GM21717 (cell line): Measurements from ENCODE around the gene CCNQ.

ENCODE experiments used
- ATAC-seq: cut with Tn5 transposase; IDR thresholded peaks from one replicate; pipeline ENCODE4 v1.9.1; 2021; ENCODE audit warnings: mild to moderate bottlenecking, moderate library complexity; ENCODE audit not compliant: unreplicated experiment

CCNQ gene

DNA sequence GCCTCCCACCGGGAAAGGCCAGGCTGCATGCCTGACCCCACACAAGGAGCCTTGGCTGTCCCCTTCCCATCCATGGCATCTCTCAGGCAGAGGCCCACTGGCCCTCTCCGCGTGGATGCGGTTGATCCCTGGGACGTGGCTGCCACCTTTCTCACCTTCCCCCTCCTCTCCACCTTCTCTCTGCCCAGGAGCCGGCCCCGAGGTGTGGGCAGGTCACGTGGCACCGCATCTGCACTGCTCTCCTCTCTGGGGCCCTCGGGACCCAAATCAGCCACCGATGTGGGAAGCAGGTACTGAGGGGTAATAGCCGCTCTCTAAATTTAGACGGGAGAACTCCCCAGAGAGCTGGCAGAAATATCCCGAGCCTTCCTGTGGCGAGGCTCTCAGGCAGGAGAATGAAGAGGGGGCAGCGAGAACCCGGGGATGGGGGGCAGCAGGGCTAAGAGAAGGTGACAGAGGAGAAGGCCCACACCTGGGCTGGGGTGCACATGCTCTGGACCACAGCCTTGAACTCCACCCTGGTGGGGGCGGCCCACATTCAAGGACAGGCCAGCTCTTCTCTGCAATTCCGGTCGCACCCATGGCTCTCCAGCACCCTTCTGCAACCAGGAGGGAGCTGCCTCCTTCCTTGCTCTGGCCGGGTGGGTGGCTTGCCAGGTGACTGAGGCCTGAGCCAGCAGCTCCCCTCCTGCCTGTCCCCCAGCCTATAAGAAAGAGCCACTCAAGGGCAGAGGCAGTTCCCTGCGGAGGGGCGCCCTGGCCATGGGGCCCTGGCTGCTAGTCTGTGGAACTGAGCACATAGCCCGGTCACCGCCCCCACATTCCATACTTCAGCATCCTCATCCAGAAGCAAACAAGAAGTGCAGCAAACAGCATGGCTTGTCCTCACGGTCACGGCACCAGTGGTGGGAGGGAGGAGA is 38.4 kb upstream of the CCNQ start:
- ATAC-seq = no peak

DNA sequence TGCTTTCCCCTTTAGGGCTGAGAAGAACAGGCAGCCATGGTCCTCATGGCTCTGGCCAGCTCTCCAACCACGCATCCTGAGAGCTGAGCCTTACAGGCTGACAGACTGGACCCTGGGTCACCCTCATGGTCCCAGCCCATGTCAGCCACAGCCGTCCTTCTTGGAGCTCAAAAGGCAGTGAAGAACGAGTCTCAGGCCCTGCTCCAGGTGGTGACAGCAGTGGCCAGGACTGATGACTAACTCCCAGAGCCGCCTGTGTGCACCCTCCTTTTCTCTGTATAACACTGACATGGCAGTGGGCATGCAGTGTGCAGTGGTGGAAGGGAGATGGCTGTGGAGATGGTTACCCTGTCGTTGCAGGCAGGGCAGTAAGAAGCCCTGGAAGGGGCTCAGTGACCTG is 37.8 kb upstream of the CCNQ start:
- no peak for ATAC-seq

DNA sequence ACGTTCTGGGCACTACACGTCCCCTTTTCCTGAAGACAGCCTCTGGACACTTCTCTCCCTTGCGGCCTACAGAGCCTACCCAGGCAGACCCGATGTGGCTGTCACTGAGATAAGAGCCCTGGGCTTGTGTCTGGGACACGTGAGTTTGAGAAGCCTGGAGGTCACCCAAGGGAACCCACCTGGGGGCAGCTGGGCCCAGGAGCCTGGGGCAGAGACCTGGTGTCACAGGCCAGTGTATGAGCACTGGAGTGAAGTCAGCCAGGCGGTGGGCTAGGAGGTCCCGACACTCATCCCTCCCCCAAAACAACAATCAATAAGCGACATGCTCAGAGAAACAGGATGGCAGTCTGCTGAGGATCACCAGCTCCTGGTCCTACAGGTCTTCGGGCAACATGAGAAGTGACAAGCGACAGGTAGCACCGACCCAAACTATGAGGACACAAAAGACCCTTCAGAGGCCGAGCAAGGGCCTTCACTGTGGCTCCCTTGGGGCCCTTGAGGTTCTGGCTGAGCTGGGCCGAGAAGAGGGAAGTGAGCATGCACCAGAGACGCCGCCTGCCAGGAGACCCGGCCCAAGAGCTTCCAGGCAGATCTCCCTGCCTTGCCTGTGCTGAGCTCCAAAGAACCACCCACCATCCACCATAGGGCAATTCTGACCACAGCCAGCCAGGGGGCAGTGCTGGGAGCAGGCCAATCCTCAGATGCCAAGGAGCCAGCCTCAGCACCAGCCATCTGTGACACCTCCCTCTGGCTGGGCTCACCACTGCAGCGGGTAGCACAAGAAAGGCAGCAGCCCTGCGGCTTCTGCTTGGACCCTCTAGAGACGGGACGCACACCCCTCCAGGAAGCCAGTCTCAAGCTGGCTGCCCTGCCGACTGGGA is 37.1 kb upstream of the CCNQ start:
- no peak for ATAC-seq

DNA sequence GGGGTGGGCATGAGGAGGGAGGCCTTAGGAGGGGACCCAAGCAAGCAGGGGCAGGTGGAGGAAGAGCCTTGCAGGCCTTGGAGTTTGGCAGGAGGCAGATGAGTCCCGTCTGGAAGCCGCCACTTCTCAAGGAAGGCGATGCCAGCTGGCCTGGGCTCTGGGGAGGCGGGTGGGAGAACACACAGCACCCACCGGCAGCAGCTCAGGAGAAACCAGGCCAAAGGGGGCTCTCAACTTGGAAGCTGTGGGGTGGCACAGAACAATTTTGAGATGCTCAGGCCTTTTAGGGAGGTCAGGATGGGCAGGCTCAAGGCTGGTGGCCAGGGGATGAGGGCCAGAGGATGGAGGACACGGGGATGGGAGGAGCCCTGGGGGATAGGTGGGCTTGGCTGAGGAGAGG is 36.4 kb upstream of the CCNQ start:
- ATAC-seq = no peak

DNA sequence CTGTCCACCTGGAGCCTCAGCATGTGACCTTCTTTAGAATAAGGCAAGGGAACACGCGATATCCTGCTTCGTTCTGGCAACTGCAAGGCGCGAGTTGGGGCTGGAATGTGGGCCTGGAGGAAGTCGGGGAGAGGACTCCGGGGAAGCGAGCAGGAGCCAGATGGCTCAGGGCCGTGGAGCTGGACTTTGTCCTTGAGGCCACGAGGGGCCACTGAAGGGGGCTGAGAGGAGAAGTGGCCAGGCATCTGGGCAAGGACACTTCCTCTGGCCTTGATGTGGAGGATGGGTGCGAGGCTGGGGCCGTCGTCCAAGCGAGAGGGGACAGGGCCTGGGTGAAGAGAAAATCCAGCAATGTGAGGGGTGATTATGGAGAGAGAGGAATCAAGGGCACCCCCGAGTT is 35.9 kb upstream of the CCNQ start:
- ATAC-seq = no peak

DNA sequence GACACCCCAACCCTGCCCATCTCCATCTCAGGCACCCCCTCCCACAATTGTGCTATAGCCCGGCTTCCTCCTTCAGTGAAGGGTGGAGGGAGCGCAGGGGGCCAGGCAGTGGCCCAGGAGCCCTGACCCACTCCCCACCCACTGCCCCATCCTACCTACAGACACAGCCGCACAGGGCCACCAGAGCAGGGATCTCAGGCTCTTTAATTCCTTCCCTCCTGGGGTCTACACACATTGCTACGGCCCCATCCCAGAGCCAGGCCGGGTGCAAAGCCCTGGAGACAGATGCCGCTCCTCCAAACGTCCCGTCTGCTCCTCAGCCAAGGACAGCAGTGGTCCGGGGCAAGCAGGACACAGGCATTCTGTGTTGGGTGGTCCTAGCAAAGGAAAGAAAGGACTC is 35.3 kb upstream of the CCNQ start:
- no peak for ATAC-seq

DNA sequence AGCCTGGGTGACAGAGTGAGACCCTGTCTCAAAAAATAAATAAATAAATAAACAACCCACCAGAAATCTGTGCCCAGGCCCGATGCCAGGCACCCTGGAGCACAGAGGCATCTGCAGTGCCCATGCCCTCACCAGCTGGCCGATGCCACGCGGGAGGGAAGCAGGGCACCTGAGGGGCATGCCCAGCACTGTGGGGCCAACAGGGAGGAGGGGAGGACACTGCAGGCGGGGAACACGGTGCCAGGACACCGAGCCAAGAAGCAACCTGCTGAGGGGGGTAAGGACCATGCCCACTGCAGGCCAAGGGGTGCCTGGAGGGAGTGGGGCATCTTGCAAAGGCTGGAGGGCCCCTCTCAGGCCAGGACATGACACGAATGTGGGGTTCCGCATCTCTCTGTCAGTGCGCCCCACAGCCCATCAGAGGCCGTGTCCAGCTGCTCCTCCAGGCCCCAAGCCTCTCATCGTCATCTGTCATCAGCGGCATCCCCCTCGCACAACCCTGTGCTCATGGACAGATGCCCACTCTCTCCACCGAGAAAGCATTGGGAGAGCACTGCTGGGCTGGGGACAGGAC is 34.8 kb upstream of the CCNQ start:
- no peak for ATAC-seq

DNA sequence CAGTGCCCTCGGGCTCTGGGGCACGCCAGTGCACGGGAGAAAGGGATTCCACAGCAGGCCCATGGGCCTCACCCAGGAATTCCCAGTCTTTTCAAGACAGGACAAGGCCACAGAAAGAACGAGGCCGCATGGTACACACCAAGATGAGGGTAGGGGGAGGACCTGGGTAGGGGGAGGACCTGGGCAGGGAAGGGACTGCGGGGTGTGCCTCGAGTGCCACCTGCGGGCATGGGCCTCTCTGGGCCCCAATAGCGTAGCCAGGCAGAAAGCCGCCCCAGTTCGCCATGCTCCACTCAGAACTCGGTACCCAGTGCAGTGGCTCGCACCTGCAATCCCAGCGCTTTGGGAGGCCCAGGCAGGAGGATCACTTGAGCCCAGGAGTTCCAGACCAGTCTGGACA is 34.1 kb upstream of the CCNQ start:
- ATAC-seq = no peak

DNA sequence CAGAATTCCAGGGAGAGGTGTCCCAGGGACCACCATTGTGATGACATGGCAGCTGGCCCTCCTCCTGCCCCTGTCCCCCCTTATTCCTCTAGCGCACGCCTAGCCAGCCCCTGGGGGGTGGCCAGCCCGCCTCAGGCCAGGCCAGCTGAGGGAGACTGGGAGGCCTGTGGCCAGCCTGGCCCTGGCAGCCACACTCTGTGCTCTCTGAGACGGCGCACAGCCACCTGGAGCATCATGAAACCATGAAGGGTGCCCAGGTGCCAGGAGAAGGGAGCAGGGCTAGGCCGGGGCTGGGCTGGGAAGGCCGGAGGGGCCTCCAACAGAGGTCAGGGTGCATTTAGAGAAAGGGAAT is 33.6 kb upstream of the CCNQ start:
- ATAC-seq = no peak

DNA sequence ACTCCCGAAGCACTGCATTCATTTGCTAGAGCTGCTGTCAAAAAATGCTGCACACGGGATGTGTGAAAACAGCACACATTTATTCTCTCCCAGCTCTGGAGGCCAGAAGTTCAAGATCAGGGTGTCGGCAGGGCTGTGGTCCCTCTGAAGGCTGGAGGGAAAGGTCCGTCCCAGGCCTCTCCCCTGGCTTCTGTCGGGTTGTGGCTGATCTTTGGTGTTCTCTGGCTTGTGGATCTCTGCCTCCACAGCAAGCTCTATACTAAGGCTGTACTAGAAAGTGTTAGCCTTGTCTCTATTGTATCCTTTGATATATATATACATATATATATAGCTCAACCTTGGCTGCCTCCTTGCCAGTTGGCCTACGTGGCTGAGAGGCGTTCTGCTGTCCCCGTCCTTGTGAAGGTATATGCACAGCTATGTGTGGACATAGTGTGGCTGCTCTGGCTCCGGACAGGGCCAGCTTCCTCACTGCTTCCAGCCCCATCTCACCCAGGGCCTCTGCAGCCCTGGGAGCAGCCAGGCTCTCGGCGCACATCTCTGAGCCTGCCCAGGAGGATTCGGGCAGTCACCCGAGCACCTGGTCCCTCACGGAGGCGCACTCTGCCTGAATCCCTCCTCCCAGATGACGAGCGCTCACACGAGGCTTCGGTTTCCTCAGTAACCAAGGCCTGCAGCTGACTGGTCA is 33.1 kb upstream of the CCNQ start:
- ATAC-seq = no peak

DNA sequence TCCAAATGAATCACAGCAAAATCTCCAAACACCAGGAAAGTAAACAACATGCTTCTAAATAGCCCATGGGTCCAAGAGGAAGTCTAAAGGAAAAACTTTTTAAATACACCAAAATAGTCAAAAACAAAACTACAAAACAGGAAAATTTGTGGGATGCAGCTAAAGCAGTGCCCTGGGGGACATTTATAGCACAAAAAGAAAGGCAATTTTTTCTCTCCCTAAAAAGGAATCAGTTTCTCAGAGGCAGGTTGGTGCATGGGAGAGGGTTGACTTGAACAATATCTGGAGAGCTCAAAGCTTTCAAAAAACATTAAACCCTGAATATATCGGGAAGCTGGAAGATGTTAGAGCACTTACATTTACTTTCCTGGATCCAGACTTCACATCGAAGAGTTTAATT is 32.4 kb upstream of the CCNQ start:
- no peak for ATAC-seq

DNA sequence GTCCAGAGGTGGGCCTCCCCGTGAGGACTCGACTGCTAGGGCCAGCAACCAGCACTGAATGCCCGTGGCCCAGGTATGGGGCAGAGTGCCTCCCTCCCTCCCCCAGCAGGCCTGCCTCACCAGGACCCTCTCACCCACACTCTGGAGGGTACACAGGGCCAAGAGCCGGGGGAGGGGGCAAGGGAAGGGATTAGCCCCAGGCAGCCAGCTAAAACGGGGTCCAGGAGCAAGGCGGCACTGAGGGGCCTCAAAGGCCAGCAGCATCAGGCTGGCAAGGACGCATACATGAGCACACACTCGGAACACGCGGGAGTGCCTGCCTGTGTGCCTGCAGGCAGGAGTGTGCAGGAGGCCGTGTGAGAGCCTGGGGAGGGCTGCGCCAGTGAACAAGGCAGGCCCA is 29.7 kb upstream of the CCNQ start:
- no peak for ATAC-seq

DNA sequence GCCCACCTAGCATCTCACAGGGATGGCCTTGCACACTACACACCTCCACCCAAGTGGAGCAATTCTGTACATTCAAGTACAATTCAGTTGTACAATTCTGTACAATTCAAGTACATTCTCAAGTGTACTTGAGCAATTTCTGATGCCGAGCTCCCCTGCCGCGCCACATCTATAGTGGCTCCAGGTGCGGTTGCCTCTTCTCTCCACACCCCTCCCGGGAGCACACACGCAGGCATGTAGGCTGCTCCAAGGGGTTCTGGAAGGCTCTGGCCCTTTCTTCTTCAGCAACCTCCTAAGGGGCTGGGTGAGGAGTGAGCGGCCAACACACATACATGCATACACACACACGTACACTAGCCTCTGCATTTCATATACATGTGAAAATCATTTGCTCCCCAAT is 29.2 kb upstream of the CCNQ start:
- no peak for ATAC-seq

DNA sequence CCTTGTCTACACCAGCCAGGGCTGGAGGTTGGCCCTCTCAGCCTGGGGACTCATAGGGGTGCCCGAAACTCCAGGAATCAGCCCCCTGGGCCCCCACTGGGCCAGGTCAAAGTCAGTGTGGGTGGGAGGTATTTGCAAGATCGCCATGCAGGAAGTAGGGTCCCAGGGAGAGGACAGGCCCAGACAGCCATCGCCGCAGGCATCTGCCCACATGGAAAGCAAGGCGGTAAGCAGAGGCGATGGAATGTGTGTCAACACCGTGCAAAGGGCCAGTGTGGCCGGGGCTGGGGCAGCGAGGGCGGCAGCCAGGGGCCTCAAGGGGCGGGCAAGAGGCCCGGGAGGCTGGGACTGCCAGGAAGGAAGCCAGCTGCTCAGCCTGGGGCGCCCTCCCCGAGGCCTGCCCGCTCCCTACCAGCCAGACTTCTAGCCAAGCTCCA is 28.8 kb upstream of the CCNQ start:
- ATAC-seq = no peak

DNA sequence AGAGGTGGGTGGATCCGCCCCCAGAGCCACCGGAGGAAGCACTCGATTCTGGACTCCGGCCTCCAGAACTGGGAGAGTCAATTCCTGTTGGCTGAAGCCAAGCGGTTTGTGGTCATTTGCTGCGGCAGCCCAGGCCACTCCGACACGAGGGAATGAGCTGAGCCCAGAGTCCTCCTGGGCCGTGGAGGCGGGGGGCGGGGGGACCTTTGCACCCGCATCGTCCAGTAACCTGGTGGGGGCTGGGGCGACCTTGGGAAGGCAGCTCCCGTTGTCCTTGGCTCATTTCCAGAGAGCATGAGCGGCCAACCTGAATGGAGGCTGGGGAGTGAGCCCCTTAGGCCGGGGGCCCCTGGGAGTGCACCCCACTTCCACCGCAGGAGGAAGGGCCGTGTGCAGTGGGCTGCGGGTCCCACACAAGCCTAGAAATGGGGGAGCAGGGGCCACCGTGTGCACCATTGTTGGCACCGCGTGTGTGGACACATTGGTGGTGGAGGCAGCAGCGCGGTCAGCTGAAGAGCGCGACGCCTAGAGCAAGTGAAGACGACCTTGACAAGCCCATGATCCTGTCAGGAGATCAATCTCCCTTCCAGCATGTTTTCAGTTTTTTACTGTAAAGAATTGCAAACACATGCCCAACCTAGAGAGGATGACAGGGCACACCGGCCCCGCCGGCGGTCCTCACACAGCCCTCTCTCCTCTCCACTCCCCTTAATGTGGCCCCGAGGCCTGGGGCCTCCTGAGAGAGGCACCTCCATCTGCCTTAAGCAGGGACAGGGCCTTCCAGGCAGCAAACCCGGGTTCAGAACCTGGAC is 28.1 kb upstream of the CCNQ start:
- no peak for ATAC-seq

DNA sequence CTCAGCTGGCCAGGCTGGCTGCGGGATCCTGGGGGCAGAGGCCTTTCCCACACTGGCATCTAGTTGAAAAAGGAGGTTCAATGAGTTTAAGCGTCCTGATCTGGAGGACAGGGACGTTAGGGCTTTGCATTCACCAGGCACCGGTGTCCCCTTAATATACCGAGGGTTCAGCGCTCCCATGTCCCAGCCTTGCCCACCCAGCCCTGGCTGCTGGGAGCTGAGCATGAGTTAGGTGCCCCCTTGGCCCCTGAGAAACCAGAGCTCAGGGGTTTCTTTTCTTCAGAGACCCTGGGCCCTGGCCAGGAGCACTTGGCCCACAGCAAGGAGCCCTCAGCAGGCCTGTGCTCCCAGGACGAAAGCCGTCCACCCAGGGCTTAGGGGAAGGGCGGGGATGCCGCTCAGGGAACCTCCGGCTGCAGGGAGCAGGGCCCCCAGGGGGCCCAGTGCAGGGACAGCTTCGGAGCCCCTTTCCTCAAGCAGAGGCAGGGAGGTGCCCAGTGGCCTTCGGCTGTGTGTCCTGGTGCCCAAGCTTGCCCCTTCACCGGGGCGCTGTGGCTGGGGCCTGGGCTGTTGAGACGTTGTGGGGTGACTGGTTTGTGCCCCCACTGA is 27.2 kb upstream of the CCNQ start:
- no peak for ATAC-seq

DNA sequence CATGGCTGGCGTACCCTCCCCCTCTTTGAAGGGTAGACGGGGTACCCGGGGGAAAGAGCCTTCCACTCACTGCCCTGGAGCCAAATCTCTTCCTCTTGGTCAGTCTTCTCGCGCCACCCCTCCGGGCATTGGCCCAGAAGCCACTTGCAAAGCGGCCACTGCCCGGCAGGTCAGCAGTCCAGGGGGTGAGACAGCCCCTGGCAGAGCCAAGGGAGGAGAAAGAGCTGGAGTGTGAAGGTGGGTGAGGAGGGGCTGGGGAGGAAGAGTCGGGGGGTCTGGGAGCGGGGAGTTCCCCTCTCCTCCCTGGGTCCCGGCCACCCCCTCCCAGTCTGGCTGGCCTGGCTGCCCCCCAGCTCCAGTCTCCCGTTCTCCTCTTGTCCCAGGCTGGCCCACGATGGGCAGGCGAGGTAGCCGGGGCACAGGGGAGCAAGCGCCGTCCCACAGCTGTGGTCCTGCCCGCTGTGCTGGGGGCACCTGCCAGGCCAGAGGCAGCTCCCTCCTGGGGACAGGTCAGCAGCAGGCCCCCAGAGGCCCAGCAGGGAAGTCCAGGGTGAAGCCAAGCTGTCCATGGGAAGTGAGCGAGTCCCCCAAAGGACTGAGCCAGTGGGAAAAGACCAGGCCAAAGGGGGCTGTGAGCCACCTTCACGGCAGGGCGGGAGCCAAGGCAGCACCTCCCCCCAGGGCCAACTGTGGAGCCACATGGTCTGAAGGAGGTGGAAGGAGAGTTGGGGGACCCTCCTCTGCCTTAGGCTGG is 26.5 kb upstream of the CCNQ start:
- ATAC-seq = no peak

DNA sequence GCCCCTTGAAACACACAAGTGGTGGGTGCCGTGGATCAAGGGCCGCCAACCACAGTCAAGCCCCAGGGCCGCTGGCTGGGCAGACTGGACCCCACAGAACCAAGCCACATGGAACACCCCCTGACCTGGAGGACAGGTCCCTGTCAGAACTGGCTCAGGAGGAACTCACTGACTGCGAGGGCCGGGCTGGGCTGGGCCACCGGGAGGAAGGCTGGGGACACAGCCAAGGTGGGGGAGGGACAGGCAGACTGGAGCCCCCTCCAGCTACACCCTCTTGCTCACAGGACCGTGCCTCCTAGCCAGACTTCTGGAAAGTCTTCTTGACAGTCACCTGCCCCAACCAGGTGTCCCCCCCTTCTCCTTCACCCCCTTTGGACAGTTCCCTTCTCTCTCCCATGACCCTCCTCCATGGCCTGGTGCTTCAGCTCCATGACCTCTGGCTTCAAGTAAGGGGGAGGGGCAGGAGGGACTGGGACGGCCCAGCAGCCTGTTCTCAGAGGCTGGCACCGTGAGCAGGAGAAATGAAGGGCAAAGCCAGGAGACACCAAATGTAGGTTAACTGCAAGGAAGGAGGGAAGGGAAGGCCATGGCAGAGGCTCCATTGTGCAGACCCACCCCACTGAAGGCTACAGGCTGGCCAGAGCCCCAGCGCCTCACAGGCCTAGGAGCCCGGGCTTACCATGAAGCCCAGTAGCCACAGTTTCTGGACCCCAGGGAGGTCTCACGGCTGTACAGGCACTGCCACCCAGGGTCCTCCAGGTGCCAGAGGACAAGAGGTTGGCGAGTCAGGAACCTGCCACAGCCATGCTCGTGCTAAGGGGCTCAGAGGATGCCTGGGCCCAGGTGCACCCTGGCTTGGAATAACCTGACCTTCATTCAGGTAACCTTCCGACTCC is 25.5 kb upstream of the CCNQ start:
- no peak for ATAC-seq
